ENCODE results near the gene GRIK4. TPM values are rescaled to one million over a fixed set of nuclear protein-coding genes. Genes with fewer than 3 reads are reported as not detected.

Gene GRIK4
- total and polyA plus RNA-seq, 7 donors = 0.04 to 0.11 (median 0.04) TPM; not detected in 4

DNA sequence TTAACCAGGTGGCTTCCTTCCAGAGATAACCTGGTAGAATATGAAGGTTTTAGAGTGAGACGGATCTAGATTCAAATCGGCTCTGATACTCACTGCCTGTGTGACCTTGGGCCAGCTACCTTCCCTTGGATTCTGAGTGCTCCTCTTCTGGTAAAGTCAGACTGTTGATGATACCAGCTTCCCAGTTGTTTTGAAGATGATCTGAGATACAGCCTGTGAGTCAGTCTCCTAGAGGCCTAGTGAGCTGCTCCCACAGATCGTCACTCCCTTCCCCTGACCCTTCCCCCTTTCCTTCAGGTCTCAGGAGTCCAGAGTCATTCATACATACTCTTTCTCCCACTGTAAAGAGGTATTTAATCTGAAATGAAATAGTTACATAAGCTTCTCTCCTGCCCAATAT, 207.8 kb downstream of the GRIK4 start:
- ATAC-seq (no peak), DNase-seq (no peak)
- H3K4me1 ChIP-seq = no peaks in the 10 kb centered on the region
- no peak overlapping the region for H3K4me3 ChIP-seq
- H3K27me3 ChIP-seq (ENCODE audit: insufficient read depth in 3 of 3, low read length in 2 of 3) = peaks cover 2 to 29% (median 5%) of the 10 kb centered on the region in 3 donors
- H3K27ac ChIP-seq = no peak overlapping the region
- intact Hi-C loops (cut with DNase I) = no loop called here
- H3K36me3 ChIP-seq (ENCODE audit: insufficient read depth in 1 of 2, low read depth in 1 of 2) = no peaks in the 10 kb centered on the region
- no peak for TF ChIP-seq CTCF (IDR thresholded peaks at IDR 0.05)
- 68 to 77% (median 73%) methylated on average over 3 of the region's 3 CpGs for WGBS, 3 donors
- no peaks in the 10 kb centered on the region for H3K9me3 ChIP-seq

GRCh38 chr11:120720760-120721159, 209.2 kb downstream of the GRIK4 start:
- Histone ChIP-seq H3K9me3 (no peaks in the 10 kb centered on the region), H3K27me3 (ENCODE audit: insufficient read depth in 3 of 3, low read length in 2 of 3) (peaks cover 0 to 28% (median 3%) of the 10 kb centered on the region in 3 donors), H3K36me3 (ENCODE audit: insufficient read depth in 1 of 2, low read depth in 1 of 2) (no peaks in the 10 kb centered on the region), H3K4me1 (no peaks in the 10 kb centered on the region), H3K27ac (no peak overlapping the region), H3K4me3 (no peak overlapping the region)
- intact Hi-C loops (cut with DNase I) = no loop called here
- WGBS, 3 donors = 70 to 100% (median 80%) methylated on average over 1 of the region's 1 CpG
- DNase-seq (no peak), ATAC-seq (no peak)
- TF ChIP-seq CTCF (IDR thresholded peaks at IDR 0.05) = no peak

- 50 to 71% (median 68%) methylated on average over 6 of the region's 6 CpGs for WGBS, 3 donors
- H3K9me3 ChIP-seq = peaks cover 6% of the 10 kb centered on the region
- H3K4me1 ChIP-seq = no peaks in the 10 kb centered on the region
- peaks cover 0 to 16% (median 3%) of the 10 kb centered on the region in 3 donors for H3K27me3 ChIP-seq (ENCODE audit: insufficient read depth in 3 of 3, low read length in 2 of 3)
- ATAC-seq = no peak
- DNase-seq = no peak
- no peak overlapping the region for H3K4me3 ChIP-seq
- intact Hi-C loops (cut with DNase I) = no loop called here
- TF ChIP-seq CTCF (IDR thresholded peaks at IDR 0.05) = no peak
- H3K27ac ChIP-seq = no peak overlapping the region
- H3K36me3 ChIP-seq (ENCODE audit: insufficient read depth in 1 of 2, low read depth in 1 of 2) = no peaks in the 10 kb centered on the region
Observed at GRCh38 chr11:120722524-120722923, 211.0 kb downstream of the GRIK4 start.

DNA sequence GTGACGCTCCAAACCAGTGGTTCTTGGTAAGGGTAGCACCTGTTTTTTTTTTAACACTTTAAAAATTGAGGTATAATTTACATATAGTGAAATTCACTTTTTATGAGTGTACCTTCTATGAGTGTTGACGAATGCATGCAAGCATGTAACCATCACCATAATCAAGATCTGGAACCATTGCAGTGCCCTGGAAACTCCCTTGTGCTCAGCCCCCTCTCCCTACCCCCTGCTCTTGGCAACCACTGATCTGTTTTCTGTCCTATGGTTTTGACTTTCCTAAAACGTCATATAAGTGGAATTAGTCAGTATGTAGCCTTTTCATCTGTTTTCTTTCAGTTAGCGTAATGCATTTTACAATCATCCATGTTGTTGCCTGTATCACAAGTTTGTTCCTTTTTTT, 212.2 kb downstream of the GRIK4 start:
- Histone ChIP-seq H3K4me3 (no peak overlapping the region), H3K36me3 (ENCODE audit: insufficient read depth in 1 of 2, low read depth in 1 of 2) (no peaks in the 10 kb centered on the region), H3K27me3 (ENCODE audit: insufficient read depth in 3 of 3, low read length in 2 of 3) (peaks cover 0 to 4% (median 0%) of the 10 kb centered on the region in 3 donors), H3K4me1 (no peaks in the 10 kb centered on the region), H3K27ac (no peak overlapping the region), H3K9me3 (peaks cover 18% of the 10 kb centered on the region)
- DNase-seq (no peak), ATAC-seq (no peak)
- 82 to 92% (median 86%) methylated on average over 4 of the region's 4 CpGs for WGBS, 3 donors
- intact Hi-C loops (cut with DNase I) = no loop called here
- TF ChIP-seq CTCF (IDR thresholded peaks at IDR 0.05) = no peak

- intact Hi-C loops (cut with DNase I) = no loop called here
Observed at GRCh38 chr11:120727752-120728151, 216.2 kb downstream of the GRIK4 start.

More at GRCh38 chr11:120727752-120728151, 216.2 kb downstream of the GRIK4 start:
- Histone ChIP-seq H3K4me1 (no peaks in the 10 kb centered on the region), H3K27me3 (ENCODE audit: insufficient read depth in 3 of 3, low read length in 2 of 3) (no peaks in the 10 kb centered on the region), H3K36me3 (ENCODE audit: insufficient read depth in 1 of 2, low read depth in 1 of 2) (no peaks in the 10 kb centered on the region), H3K4me3 (no peak overlapping the region), H3K27ac (no peak overlapping the region), H3K9me3 (peaks cover 19% of the 10 kb centered on the region)
- no peak for DNase-seq
- no peak for TF ChIP-seq CTCF (IDR thresholded peaks at IDR 0.05)
- no peak for ATAC-seq
